Measurements from ENCODE around the gene WBP1.

DNA sequence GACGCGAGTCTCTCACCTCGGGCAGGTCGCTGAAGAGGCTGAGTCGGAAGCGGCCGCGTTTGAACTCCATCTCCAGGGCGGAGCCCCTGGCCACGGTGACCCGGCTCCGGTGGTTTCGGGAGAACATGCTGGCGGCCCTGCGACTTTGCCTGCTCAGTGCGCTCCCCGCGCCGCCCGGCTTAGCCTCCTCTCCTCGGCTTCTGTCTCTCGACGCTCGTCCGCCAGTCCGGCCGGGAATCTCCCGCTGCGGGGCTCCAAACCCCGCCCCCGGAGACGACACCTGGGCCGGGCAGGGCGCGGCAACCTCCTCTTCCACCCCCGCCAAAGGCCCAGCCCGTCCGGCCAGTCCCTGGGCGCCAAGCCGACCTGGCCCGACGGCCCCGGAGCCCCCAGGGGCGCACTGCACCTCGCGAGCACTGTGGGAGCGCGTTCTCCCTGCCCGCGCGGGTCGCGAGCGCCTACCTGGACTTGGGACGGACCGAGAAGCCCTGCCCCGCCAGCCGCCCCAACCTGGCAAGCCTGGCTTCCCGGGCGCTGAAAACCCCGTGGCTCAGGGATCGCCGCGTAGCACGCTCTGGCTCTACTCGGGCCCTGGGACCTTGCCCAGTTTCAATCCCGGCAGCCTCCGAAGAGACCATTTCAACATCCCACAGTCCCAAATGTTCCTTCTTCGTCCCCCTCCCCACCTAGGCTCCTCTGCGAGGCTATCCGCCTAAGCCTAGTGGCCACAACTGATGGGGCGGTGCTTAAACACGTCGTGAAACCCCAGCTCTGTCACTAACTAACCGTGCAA is 16.4 kb upstream of the WBP1 start, which contains the start of gene RTKN:
- no peak for TF ChIP-seq NR2C2 (CRISPR knock-in tag; IDR thresholded peaks at IDR 0.05)
- TF ChIP-seq, protein P1, sequence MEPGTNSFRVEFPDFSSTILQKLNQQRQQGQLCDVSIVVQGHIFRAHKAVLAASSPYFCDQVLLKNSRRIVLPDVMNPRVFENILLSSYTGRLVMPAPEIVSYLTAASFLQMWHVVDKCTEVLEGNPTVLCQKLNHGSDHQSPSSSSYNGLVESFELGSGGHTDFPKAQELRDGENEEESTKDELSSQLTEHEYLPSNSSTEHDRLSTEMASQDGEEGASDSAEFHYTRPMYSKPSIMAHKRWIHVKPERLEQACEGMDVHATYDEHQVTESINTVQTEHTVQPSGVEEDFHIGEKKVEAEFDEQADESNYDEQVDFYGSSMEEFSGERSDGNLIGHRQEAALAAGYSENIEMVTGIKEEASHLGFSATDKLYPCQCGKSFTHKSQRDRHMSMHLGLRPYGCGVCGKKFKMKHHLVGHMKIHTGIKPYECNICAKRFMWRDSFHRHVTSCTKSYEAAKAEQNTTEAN (CRISPR knock-in tag; IDR thresholded peaks at IDR 0.05), result no peak
- no peak for TF ChIP-seq ZNF317 (CRISPR knock-in tag; IDR thresholded peaks at IDR 0.05; ENCODE audit: borderline replicate concordance, low read depth)
- TF ChIP-seq, protein P2, sequence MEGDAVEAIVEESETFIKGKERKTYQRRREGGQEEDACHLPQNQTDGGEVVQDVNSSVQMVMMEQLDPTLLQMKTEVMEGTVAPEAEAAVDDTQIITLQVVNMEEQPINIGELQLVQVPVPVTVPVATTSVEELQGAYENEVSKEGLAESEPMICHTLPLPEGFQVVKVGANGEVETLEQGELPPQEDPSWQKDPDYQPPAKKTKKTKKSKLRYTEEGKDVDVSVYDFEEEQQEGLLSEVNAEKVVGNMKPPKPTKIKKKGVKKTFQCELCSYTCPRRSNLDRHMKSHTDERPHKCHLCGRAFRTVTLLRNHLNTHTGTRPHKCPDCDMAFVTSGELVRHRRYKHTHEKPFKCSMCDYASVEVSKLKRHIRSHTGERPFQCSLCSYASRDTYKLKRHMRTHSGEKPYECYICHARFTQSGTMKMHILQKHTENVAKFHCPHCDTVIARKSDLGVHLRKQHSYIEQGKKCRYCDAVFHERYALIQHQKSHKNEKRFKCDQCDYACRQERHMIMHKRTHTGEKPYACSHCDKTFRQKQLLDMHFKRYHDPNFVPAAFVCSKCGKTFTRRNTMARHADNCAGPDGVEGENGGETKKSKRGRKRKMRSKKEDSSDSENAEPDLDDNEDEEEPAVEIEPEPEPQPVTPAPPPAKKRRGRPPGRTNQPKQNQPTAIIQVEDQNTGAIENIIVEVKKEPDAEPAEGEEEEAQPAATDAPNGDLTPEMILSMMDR (IDR thresholded peaks at IDR 0.05), result no peak
- no peak for TF ChIP-seq TEAD4 (CRISPR knock-in tag; IDR thresholded peaks at IDR 0.05)
- no peak; the same call in 1 of the 2 replicates for TF ChIP-seq NR3C1 (CRISPR knock-in tag; conservative IDR thresholded peaks at IDR 0.05; ENCODE audit: low read depth)
- TF ChIP-seq, protein P3, sequence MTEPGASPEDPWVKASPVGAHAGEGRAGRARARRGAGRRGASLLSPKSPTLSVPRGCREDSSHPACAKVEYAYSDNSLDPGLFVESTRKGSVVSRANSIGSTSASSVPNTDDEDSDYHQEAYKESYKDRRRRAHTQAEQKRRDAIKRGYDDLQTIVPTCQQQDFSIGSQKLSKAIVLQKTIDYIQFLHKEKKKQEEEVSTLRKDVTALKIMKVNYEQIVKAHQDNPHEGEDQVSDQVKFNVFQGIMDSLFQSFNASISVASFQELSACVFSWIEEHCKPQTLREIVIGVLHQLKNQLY (CRISPR knock-in tag; IDR thresholded peaks at IDR 0.05), result no peak
- TF ChIP-seq, protein P4, sequence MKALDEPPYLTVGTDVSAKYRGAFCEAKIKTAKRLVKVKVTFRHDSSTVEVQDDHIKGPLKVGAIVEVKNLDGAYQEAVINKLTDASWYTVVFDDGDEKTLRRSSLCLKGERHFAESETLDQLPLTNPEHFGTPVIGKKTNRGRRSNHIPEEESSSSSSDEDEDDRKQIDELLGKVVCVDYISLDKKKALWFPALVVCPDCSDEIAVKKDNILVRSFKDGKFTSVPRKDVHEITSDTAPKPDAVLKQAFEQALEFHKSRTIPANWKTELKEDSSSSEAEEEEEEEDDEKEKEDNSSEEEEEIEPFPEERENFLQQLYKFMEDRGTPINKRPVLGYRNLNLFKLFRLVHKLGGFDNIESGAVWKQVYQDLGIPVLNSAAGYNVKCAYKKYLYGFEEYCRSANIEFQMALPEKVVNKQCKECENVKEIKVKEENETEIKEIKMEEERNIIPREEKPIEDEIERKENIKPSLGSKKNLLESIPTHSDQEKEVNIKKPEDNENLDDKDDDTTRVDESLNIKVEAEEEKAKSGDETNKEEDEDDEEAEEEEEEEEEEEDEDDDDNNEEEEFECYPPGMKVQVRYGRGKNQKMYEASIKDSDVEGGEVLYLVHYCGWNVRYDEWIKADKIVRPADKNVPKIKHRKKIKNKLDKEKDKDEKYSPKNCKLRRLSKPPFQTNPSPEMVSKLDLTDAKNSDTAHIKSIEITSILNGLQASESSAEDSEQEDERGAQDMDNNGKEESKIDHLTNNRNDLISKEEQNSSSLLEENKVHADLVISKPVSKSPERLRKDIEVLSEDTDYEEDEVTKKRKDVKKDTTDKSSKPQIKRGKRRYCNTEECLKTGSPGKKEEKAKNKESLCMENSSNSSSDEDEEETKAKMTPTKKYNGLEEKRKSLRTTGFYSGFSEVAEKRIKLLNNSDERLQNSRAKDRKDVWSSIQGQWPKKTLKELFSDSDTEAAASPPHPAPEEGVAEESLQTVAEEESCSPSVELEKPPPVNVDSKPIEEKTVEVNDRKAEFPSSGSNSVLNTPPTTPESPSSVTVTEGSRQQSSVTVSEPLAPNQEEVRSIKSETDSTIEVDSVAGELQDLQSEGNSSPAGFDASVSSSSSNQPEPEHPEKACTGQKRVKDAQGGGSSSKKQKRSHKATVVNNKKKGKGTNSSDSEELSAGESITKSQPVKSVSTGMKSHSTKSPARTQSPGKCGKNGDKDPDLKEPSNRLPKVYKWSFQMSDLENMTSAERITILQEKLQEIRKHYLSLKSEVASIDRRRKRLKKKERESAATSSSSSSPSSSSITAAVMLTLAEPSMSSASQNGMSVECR (CRISPR knock-in tag; IDR thresholded peaks at IDR 0.05; ENCODE audit: borderline replicate concordance), result 0 out of 2 replicates have a peak, but pooled peaks have one; percentile 57
